Lower lobe of right lung (tissue), 2 donors: ENCODE measurements around the gene NR2C2. TPM values are rescaled to one million over a fixed set of nuclear protein-coding genes. Genes with fewer than 3 reads are reported as not detected.

Experiments
- ATAC-seq, 2 donors: fragments of 200-7000 bp; cut with Tn5 transposase; one replicate each; pipeline ENCODE4 v1.9.1; 2020 to 2022; ENCODE audit warnings: mild to moderate bottlenecking in 2 of 2, moderate library complexity in 2 of 2
- DNase-seq: peaks from one replicate; pipeline ENCODE4 v3.0.0-alpha.2; 2020
- H3K27ac ChIP-seq: fragments of 200-600 bp; one replicate; pipeline ENCODE4 v1.8.0; 2022
- H3K27me3 ChIP-seq: fragments of 200-600 bp; one replicate; pipeline ENCODE4 v1.8.0; 2022; ENCODE audit warnings: low read depth
- H3K36me3 ChIP-seq: fragments of 200-600 bp; one replicate; pipeline ENCODE4 v1.8.0; 2022; ENCODE audit warnings: mild to moderate bottlenecking
- H3K4me1 ChIP-seq: fragments of 200-600 bp; one replicate; pipeline ENCODE4 v1.8.0; 2022
- H3K4me3 ChIP-seq: fragments of 200-600 bp; one replicate; pipeline ENCODE4 v1.8.0; 2022; ENCODE audit warnings: mild to moderate bottlenecking
- H3K9me3 ChIP-seq: fragments of 200-600 bp; one replicate; pipeline ENCODE4 v1.8.0; 2022
- intact Hi-C: fragments of 100-400 bp; cut with DNase I; formaldehyde crosslinking; loops from one replicate; pipeline ENCODE4 v1.11.0; 2022
- total RNA-seq: library from RNA; stranded (reverse); fragmentation: NEBNext Ultra II Directional; extraction: Animal tissue kit (Norgen Biotek cat#: 25700); gene quantifications from one replicate; pipeline ENCODE4 v1.2.1, GENCODE V29; 2021
- TF ChIP-seq, protein P1 (sequence below): fragments of 200-600 bp; IDR thresholded peaks from one replicate; pipeline ENCODE4 v1.8.0; 2022; ENCODE audit warnings: antibody characterized with exemption, mild to moderate bottlenecking
- donor health status: DM: no; HTN: yes; CAD: no; lungs with severe emphysema.

The NR2C2 gene
- total RNA-seq, 1 donor from 2014 or later = 56.7 TPM

DNA sequence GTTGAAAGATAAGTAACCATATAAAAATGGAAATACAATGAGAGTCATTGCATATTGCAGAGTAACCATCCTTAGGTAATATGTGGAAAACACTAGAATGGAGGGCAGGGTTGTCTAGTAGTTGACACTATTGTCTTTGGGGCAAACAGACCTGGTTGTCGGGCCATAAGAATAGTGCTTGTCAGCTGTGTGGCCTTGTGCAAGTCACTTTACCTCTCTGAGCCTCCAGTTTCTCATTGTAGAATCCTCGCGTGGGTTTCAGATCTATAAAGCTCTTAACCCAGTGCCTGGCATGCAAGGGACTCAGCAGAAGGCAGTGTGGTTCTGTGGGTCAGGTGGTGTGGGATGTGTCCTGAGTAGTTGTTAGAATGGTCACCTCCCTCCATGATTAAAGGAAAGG lies 85.7 kb downstream of the NR2C2 start:
- H3K27ac ChIP-seq = no peak overlapping the region
- H3K9me3 ChIP-seq = no peaks in the 10 kb centered on the region
- peaks cover 100% of the 10 kb centered on the region for H3K36me3 ChIP-seq
- ATAC-seq (no peak), DNase-seq (no peak)
- H3K4me1 ChIP-seq = no peaks in the 10 kb centered on the region
- intact Hi-C loops = no loop called here
- H3K27me3 ChIP-seq = no peaks in the 10 kb centered on the region
- TF ChIP-seq, protein P1, sequence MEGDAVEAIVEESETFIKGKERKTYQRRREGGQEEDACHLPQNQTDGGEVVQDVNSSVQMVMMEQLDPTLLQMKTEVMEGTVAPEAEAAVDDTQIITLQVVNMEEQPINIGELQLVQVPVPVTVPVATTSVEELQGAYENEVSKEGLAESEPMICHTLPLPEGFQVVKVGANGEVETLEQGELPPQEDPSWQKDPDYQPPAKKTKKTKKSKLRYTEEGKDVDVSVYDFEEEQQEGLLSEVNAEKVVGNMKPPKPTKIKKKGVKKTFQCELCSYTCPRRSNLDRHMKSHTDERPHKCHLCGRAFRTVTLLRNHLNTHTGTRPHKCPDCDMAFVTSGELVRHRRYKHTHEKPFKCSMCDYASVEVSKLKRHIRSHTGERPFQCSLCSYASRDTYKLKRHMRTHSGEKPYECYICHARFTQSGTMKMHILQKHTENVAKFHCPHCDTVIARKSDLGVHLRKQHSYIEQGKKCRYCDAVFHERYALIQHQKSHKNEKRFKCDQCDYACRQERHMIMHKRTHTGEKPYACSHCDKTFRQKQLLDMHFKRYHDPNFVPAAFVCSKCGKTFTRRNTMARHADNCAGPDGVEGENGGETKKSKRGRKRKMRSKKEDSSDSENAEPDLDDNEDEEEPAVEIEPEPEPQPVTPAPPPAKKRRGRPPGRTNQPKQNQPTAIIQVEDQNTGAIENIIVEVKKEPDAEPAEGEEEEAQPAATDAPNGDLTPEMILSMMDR = no peak
- no peak overlapping the region for H3K4me3 ChIP-seq

DNA sequence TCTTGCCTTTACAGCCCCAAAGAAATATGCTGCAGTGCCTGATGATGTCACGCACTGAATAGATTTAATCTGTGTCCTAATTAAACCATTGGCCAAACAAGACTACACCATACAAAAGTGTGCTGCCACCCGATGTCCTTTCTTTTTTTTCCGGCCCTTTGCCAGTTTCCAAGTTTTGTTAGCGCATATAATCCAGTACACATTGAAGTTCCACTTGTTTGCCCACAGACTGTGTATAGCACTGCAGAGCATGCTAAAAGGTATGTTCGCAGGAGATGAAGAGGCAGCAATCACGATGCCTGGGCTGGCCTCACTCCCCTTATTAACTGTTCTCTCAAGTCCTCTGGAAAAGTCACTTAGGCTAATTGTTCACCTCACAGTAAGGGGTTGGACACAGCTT lies 90.9 kb downstream of the NR2C2 start:
- intact Hi-C loops = no loop called here
- ATAC-seq = no peak

DNA sequence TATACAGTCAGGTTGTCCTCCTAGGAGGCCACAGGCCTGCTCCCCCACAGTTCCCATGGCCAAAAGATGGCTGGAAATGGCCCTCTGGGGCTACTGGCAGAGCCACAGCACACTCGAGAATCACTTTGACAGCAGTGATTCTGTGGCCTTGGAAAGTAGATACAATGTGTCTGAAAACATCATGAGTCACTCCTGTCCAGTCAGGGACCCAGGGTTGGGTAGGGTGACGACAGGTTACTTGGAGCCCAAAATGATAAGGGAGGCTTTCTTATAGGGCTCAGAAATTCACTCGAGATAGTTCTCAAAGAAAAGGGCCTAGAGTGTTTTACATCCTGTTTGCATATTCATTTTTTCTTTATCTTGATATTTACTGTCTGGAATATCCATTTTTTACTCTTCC lies 93.5 kb downstream of the NR2C2 start:
- no peak overlapping the region for H3K4me3 ChIP-seq
- no peaks in the 10 kb centered on the region for H3K27me3 ChIP-seq
- H3K27ac ChIP-seq = no peak overlapping the region
- intact Hi-C loops = no loop called here
- peaks cover 9% of the 10 kb centered on the region for H3K4me1 ChIP-seq
- no peak for DNase-seq
- no peaks in the 10 kb centered on the region for H3K9me3 ChIP-seq
- no peak for ATAC-seq
- TF ChIP-seq, protein P1 = no peak
- peaks cover 99% of the 10 kb centered on the region for H3K36me3 ChIP-seq

More for the DNA sequence above, 90.9 kb downstream of the NR2C2 start:
- Histone ChIP-seq H3K36me3 (peaks cover 99% of the 10 kb centered on the region), H3K27me3 (no peaks in the 10 kb centered on the region), H3K9me3 (no peaks in the 10 kb centered on the region), H3K27ac (no peak overlapping the region), H3K4me1 (no peaks in the 10 kb centered on the region), H3K4me3 (no peak overlapping the region)
- TF ChIP-seq, protein P1 = no peak
- no peak for DNase-seq

DNA sequence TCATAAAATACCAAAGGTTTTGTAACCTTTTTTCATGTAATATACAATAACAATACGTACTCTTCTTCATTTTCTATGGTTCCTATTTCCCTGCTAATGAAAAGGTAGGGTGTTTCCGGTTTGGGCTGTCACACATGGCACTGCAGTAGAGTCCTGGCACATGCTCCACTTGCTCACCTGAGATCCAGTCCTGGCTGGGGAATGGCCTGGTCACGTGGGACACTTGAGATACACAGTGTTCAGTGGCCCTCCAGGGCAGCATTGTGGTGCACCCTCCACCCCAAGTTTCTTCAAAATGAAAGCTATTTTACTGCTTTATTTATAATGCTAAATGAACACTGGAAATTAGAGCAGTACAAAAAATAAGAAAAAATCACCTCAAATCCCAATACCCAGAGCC lies 94.6 kb downstream of the NR2C2 start:
- H3K27me3 ChIP-seq = no peaks in the 10 kb centered on the region
- H3K27ac ChIP-seq = no peak overlapping the region
- H3K4me3 ChIP-seq = no peak overlapping the region
- no peaks in the 10 kb centered on the region for H3K9me3 ChIP-seq
- peaks cover 99% of the 10 kb centered on the region for H3K36me3 ChIP-seq
- DNase-seq (peak; percentile 54), ATAC-seq (peak; percentile 56 to 76)
- TF ChIP-seq, protein P1 = no peak
- intact Hi-C loops = no loop called here
- H3K4me1 ChIP-seq = peaks cover 9% of the 10 kb centered on the region

DNA sequence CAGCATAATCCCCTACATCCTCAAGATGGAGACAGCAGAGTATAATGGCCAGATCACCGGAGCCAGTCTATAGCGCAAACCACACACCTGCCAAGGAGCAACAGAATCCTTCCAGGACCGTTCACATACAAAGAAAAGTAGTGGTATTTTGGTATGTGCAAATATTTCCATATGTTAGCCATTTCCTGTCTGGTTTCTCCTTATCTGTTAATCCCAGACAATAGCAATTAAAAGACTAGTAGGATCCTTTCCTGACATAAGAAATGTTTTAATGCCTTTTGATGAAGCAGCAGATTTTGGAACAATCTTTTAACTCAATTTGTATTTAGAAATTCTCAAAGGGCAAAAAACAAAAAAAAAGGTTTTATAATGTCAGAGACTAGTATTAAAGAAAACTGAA lies 95.6 kb downstream of the NR2C2 start:
- intact Hi-C loops = no loop called here
- DNase-seq (no peak), ATAC-seq (no peak)
- H3K4me1 ChIP-seq = peaks cover 9% of the 10 kb centered on the region
- no peak overlapping the region for H3K4me3 ChIP-seq
- no peaks in the 10 kb centered on the region for H3K27me3 ChIP-seq
- H3K9me3 ChIP-seq = no peaks in the 10 kb centered on the region
- H3K27ac ChIP-seq = no peak overlapping the region
- TF ChIP-seq, protein P1 = no peak
- peaks cover 99% of the 10 kb centered on the region for H3K36me3 ChIP-seq
